ENCODE results near the gene EYA3.

DNA sequence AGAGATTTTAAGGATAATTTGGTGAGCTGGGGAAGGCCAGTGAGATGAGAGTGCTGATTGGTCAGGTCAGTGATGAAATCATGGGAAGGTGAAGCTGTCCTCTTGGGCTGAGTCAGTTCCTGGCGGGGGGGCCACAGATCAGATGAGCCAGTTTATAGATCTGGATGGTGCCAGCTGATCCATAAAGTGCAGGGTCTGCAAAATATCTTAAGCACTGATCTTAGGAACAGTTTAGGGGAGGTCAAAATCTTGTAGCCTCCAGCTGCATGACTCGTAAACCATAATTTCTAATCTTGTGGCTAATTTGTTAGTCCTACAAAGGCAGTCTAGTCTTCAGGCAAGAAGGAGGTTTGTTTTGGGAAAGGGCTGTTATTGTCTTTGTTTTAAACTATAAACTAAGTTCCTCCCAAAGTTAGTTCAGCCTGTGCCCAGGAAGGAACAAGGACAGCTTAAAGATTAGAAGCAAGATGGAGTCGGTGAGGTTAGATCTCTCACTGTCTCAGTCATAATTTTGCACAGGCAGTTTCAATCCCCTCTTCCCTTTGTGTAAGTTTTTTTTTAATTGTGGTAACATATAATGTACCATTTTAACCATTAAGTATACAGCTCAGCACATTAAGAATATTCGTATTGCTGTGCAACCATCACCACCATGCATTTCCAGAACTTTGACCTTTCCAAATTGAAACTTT lies 48.7 kb upstream of the EYA3 start:
- TF ChIP-seq, protein P1, sequence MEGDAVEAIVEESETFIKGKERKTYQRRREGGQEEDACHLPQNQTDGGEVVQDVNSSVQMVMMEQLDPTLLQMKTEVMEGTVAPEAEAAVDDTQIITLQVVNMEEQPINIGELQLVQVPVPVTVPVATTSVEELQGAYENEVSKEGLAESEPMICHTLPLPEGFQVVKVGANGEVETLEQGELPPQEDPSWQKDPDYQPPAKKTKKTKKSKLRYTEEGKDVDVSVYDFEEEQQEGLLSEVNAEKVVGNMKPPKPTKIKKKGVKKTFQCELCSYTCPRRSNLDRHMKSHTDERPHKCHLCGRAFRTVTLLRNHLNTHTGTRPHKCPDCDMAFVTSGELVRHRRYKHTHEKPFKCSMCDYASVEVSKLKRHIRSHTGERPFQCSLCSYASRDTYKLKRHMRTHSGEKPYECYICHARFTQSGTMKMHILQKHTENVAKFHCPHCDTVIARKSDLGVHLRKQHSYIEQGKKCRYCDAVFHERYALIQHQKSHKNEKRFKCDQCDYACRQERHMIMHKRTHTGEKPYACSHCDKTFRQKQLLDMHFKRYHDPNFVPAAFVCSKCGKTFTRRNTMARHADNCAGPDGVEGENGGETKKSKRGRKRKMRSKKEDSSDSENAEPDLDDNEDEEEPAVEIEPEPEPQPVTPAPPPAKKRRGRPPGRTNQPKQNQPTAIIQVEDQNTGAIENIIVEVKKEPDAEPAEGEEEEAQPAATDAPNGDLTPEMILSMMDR (conservative IDR thresholded peaks at IDR 0.05; ENCODE audit: low read depth, low read length) = no peak
- TF ChIP-seq EZH2 (IDR thresholded peaks at IDR 0.05; ENCODE audit: low read length, unreplicated experiment) = no peak
- TF ChIP-seq EZH2phosphoT487 (IDR thresholded peaks at IDR 0.05; ENCODE audit: borderline replicate concordance, low read length) = no peak

All from PC-3 (cell line).